H9 (cell line): ENCODE results near the gene NUMBL. TPM values are rescaled to one million over a fixed set of nuclear protein-coding genes. Genes with fewer than 3 reads are reported as not detected.
"Not testable (repeated sequence)": the region's sequence is repeated elsewhere in the genome, so short reads cannot be mapped to it uniquely, and the experiment has no call there.

ENCODE experiments used
- DNase-seq: peaks from one replicate; pipeline ENCODE4 v3.0.0-alpha.2; 2017
- H2AFZ ChIP-seq: one replicate; pipeline ENCODE4 v1.6.1; 2013; ENCODE audit warnings: mild to moderate bottlenecking, low read length, control low read depth, moderate library complexity
- H2AK5ac ChIP-seq: 2 replicates; pipeline ENCODE4 v1.6.1; 2013; ENCODE audit warnings: low read length, control low read depth, mixed read lengths; ENCODE audit not compliant: insufficient read length
- H2BK120ac ChIP-seq: one replicate; pipeline ENCODE4 v1.6.1; 2013; ENCODE audit warnings: low read depth, mild to moderate bottlenecking, low read length, control low read depth, inconsistent platforms; ENCODE audit not compliant: poor library complexity, severe bottlenecking
- H2BK12ac ChIP-seq: 2 replicates; pipeline ENCODE4 v1.6.1; 2013; ENCODE audit warnings: low read length, control low read depth, mixed read lengths, low read depth; ENCODE audit not compliant: insufficient read length
- H2BK15ac ChIP-seq: 2 replicates; pipeline ENCODE4 v1.6.1; 2013; ENCODE audit warnings: low read depth, low read length, control low read depth
- H2BK20ac ChIP-seq: one replicate; pipeline ENCODE4 v1.6.1; 2013; ENCODE audit warnings: low read depth, mild to moderate bottlenecking, low read length, control low read depth, inconsistent platforms; ENCODE audit not compliant: poor library complexity, severe bottlenecking
- H2BK5ac ChIP-seq: 2 replicates; pipeline ENCODE4 v1.6.1; 2013; ENCODE audit warnings: low read length, control low read depth, mixed read lengths; ENCODE audit not compliant: insufficient read length
- H3K14ac ChIP-seq: 2 replicates; pipeline ENCODE4 v1.6.1; 2013; ENCODE audit warnings: low read length, control low read depth; ENCODE audit not compliant: insufficient read depth
- H3K18ac ChIP-seq: 2 replicates; pipeline ENCODE4 v1.6.1; 2013; ENCODE audit warnings: low read depth, mild to moderate bottlenecking, mixed read lengths, low read length, control low read depth; ENCODE audit not compliant: insufficient read length
- H3K23ac ChIP-seq: 2 replicates; pipeline ENCODE4 v1.6.1; 2013; ENCODE audit warnings: low read length, control low read depth, mixed read lengths, low read depth; ENCODE audit not compliant: insufficient read length
- H3K23me2 ChIP-seq: 2 replicates; pipeline ENCODE4 v1.6.1; 2013; ENCODE audit warnings: low read depth, mild to moderate bottlenecking, mixed read lengths, low read length, control low read depth; ENCODE audit not compliant: insufficient read length, poor library complexity, severe bottlenecking
- H3K27ac ChIP-seq: 2 replicates; pipeline ENCODE4 v1.5.1; 2013; ENCODE audit warnings: low read length, control low read depth, mixed read lengths, low read depth; ENCODE audit not compliant: insufficient read length
- H3K27me3 ChIP-seq: 2 replicates; pipeline ENCODE4 v1.6.1; 2013; ENCODE audit warnings: low read length, control low read depth, inconsistent platforms; ENCODE audit not compliant: insufficient read depth
- H3K4ac ChIP-seq: 2 replicates; pipeline ENCODE4 v1.6.1; 2013; ENCODE audit warnings: low read depth, mild to moderate bottlenecking, control low read depth, inconsistent platforms, low read length, moderate library complexity
- H3K4me1 ChIP-seq: 2 replicates; pipeline ENCODE4 v1.6.1; 2013; ENCODE audit warnings: low read length, control low read depth, inconsistent platforms; ENCODE audit not compliant: insufficient read depth
- H3K4me2 ChIP-seq: 2 replicates; pipeline ENCODE4 v1.6.1; 2013; ENCODE audit warnings: low read length, control low read depth, mixed read lengths; ENCODE audit not compliant: insufficient read length, insufficient read depth
- H3K56ac ChIP-seq: 2 replicates; pipeline ENCODE4 v1.6.1; 2013; ENCODE audit warnings: low read depth, mild to moderate bottlenecking, mixed read lengths, low read length, control low read depth; ENCODE audit not compliant: insufficient read length
- H3K79me1 ChIP-seq: 2 replicates; pipeline ENCODE4 v1.6.1; 2013; ENCODE audit warnings: low read depth, mild to moderate bottlenecking, moderate library complexity, low read length, control low read depth, inconsistent platforms; ENCODE audit not compliant: insufficient read depth, poor library complexity, severe bottlenecking
- H3K79me2 ChIP-seq: 2 replicates; pipeline ENCODE4 v1.6.1; 2013; ENCODE audit warnings: low read length, control low read depth, inconsistent platforms; ENCODE audit not compliant: insufficient read depth
- H3K9ac ChIP-seq: 2 replicates; pipeline ENCODE4 v1.6.1; 2013; ENCODE audit warnings: low read length, control low read depth, mixed read lengths; ENCODE audit not compliant: insufficient read length; ENCODE audit errors: extremely low read depth
- H3K9me3 ChIP-seq: one replicate; pipeline ENCODE4 v1.6.1; 2013; ENCODE audit warnings: low read depth, low read length, inconsistent platforms; ENCODE audit not compliant: control insufficient read depth
- H3T11ph ChIP-seq: one replicate; pipeline ENCODE4 v1.6.1; 2013; ENCODE audit warnings: mild to moderate bottlenecking, low read length, control low read depth, inconsistent platforms
- H4K20me1 ChIP-seq: one replicate; pipeline ENCODE4 v1.6.1; 2013; ENCODE audit not compliant: control insufficient read depth, insufficient read length, insufficient read depth
- H4K5ac ChIP-seq: 2 replicates; pipeline ENCODE4 v1.6.1; 2013; ENCODE audit warnings: low read depth, mild to moderate bottlenecking, mixed read lengths, low read length, control low read depth; ENCODE audit not compliant: insufficient read length
- H4K8ac ChIP-seq: replicated peaks from 2 replicates; pipeline ENCODE4 v1.6.1; 2013; ENCODE audit warnings: low read length, control low read depth, mixed read lengths, low read depth; ENCODE audit not compliant: insufficient read length
- H4K91ac ChIP-seq: 2 replicates; pipeline ENCODE4 v1.6.1; 2013; ENCODE audit warnings: low read depth, mild to moderate bottlenecking, moderate library complexity, mixed read lengths, low read length, control low read depth; ENCODE audit not compliant: insufficient read length
- H3K27ac Mint-ChIP-seq, 3 experiments: 2 replicates in 2 of 3; 3 replicates in 1 of 3; pipeline ENCODE4 v1.8.0; 2020 to 2021; ENCODE audit warnings: mixed read lengths in 3 of 3, mild to moderate bottlenecking in 1 of 3, moderate library complexity in 1 of 3
- H3K27me3 Mint-ChIP-seq: 2 replicates; pipeline ENCODE4 v1.8.0; 2021; ENCODE audit warnings: low read depth, mild to moderate bottlenecking, moderate library complexity, mixed read lengths
- H3K36me3 Mint-ChIP-seq, 3 experiments: 2 replicates in 2 of 3; 3 replicates in 1 of 3; pipeline ENCODE4 v1.8.0; 2020 to 2021; ENCODE audit warnings: low read depth in 3 of 3, mixed read lengths in 3 of 3; ENCODE audit not compliant: insufficient read depth in 1 of 3
- H3K4me1 Mint-ChIP-seq, 2 experiments: 2 replicates each; pipeline ENCODE4 v1.8.0; 2020; ENCODE audit warnings: mixed read lengths in 2 of 2
- H3K4me3 Mint-ChIP-seq, 2 experiments: 2 replicates in 1 of 2; 3 replicates in 1 of 2; pipeline ENCODE4 v1.8.0; 2020 to 2021; ENCODE audit warnings: mild to moderate bottlenecking in 2 of 2, mixed read lengths in 2 of 2, moderate library complexity in 1 of 2
- H3K9me3 Mint-ChIP-seq, 2 experiments: 2 replicates in 1 of 2; 3 replicates in 1 of 2; pipeline ENCODE4 v1.8.0; 2020; ENCODE audit warnings: mild to moderate bottlenecking in 2 of 2, mixed read lengths in 2 of 2, moderate library complexity in 1 of 2
- WGBS: extraction: QIAGEN DNeasy Blood & Tissue Kit; methylation state at CpG from one replicate; pipeline ENCODE4 v1.1.7; 2013; ENCODE audit warnings: missing lambda C conversion rate, low lambda C conversion rate, mixed read lengths; ENCODE audit not compliant: insufficient read length; ENCODE audit errors: extremely low coverage; 5-methylcytosine and 5-hydroxymethylcytosine counted together
- total RNA-seq: library from RNA; stranded (reverse); gene quantifications from 2 replicates; pipeline ENCODE4 v1.2.1, GENCODE V29; 2021
- TF ChIP-seq, protein P1 (sequence below): fragments of 200-600 bp; sonication (generic); conservative IDR thresholded peaks from 3 replicates; pipeline ENCODE4 v1.8.0; 2021; ENCODE audit warnings: antibody characterized with exemption, mild to moderate bottlenecking

Gene NUMBL
- total RNA-seq, 1 experiment from 2014 or later: 34.5 TPM

- H3K9me3 ChIP-seq, DNase-seq, H3K27ac ChIP-seq, H3K27me3 ChIP-seq, H3K4me2 ChIP-seq, H3K9ac ChIP-seq, H2BK20ac ChIP-seq, H4K20me1 ChIP-seq, H3T11ph ChIP-seq, H3K4me3 Mint-ChIP-seq, H2BK15ac ChIP-seq, H4K91ac ChIP-seq, H3K18ac ChIP-seq, H3K14ac ChIP-seq, H3K79me2 ChIP-seq, H3K4ac ChIP-seq, H2BK12ac ChIP-seq, H3K56ac ChIP-seq, H3K23ac ChIP-seq, H3K23me2 ChIP-seq, H2BK5ac ChIP-seq, H3K27me3 Mint-ChIP-seq, H3K79me1 ChIP-seq, H3K4me1 ChIP-seq, H4K8ac ChIP-seq, H4K5ac ChIP-seq, H2AK5ac ChIP-seq, H2BK120ac ChIP-seq, H2AFZ ChIP-seq, H3K9me3 Mint-ChIP-seq: not testable (repeated sequence)
- peak overlapping the region in 1 of 3 experiments; percentile 43; a peak in 1 of 7 replicates for H3K27ac Mint-ChIP-seq
- TF ChIP-seq, protein P1, sequence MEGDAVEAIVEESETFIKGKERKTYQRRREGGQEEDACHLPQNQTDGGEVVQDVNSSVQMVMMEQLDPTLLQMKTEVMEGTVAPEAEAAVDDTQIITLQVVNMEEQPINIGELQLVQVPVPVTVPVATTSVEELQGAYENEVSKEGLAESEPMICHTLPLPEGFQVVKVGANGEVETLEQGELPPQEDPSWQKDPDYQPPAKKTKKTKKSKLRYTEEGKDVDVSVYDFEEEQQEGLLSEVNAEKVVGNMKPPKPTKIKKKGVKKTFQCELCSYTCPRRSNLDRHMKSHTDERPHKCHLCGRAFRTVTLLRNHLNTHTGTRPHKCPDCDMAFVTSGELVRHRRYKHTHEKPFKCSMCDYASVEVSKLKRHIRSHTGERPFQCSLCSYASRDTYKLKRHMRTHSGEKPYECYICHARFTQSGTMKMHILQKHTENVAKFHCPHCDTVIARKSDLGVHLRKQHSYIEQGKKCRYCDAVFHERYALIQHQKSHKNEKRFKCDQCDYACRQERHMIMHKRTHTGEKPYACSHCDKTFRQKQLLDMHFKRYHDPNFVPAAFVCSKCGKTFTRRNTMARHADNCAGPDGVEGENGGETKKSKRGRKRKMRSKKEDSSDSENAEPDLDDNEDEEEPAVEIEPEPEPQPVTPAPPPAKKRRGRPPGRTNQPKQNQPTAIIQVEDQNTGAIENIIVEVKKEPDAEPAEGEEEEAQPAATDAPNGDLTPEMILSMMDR: peak; percentile 26; the same call in 2 of the 3 replicates
- H3K4me1 Mint-ChIP-seq: peaks cover 16 to 23% of the 10 kb centered on the region in 2 experiments
- H3K36me3 Mint-ChIP-seq: peaks cover 33 to 72% (median 59%) of the 10 kb centered on the region in 3 experiments; a peak in 6 of 7 replicates
- no CpG with 5 or more reads among the region's 14 CpGs for WGBS
These were observed 65.9 kb downstream of the NUMBL start for GRCh38 chr19:40624369-40625153.
